ENCODE data around the gene CLCN4. TPM values are rescaled to one million over a fixed set of nuclear protein-coding genes. Genes with fewer than 3 reads are reported as not detected.

CLCN4 gene
- total RNA-seq, 1 donor from 2014 or later, result 7.4 TPM

GRCh38 chrX:10167573-10167972 lies 10.8 kb downstream of the CLCN4 start:
- no peak for DNase-seq

GRCh38 chrX:10168226-10168625 lies 11.5 kb downstream of the CLCN4 start:
- DNase-seq, result no peak

GRCh38 chrX:10169175-10169574 lies 12.4 kb downstream of the CLCN4 start:
- no peak for DNase-seq

- no peak for DNase-seq
These were observed 14.5 kb downstream of the CLCN4 start for GRCh38 chrX:10171249-10171648.

- peak; percentile 42 for DNase-seq
These were observed 16.1 kb downstream of the CLCN4 start for GRCh38 chrX:10172877-10173276.

- DNase-seq, result peak; percentile 85
These were observed 16.6 kb downstream of the CLCN4 start for GRCh38 chrX:10173331-10173900.

GRCh38 chrX:10174051-10174450 lies 17.3 kb downstream of the CLCN4 start:
- no peak for DNase-seq

- DNase-seq, result no peak
These were observed 18.0 kb downstream of the CLCN4 start for GRCh38 chrX:10174810-10175209.

GRCh38 chrX:10175319-10175871 lies 18.6 kb downstream of the CLCN4 start:
- DNase-seq, result peak; percentile 14

GRCh38 chrX:10176121-10177003 lies 19.6 kb downstream of the CLCN4 start:
- no peak for DNase-seq

GRCh38 chrX:10177004-10177396 lies 20.2 kb downstream of the CLCN4 start:
- no peak for DNase-seq

GRCh38 chrX:10177601-10178000 lies 20.8 kb downstream of the CLCN4 start:
- no peak for DNase-seq

GRCh38 chrX:10178866-10179463 lies 22.2 kb downstream of the CLCN4 start:
- DNase-seq, result no peak

- no peak for DNase-seq
These were observed 27.0 kb downstream of the CLCN4 start for GRCh38 chrX:10183760-10184159.

- no peak for DNase-seq
These were observed 27.6 kb downstream of the CLCN4 start for GRCh38 chrX:10184411-10184810.

GRCh38 chrX:10186355-10186754 lies 29.6 kb downstream of the CLCN4 start:
- DNase-seq, result no peak

GRCh38 chrX:10187421-10187820 lies 30.6 kb downstream of the CLCN4 start:
- DNase-seq, result no peak

GRCh38 chrX:10189317-10190268 lies 32.8 kb downstream of the CLCN4 start:
- DNase-seq, result peak; percentile 56

- peak; percentile 75 for DNase-seq
These were observed 33.6 kb downstream of the CLCN4 start for GRCh38 chrX:10190367-10190766.

GRCh38 chrX:10193587-10193986 lies 36.8 kb downstream of the CLCN4 start:
- DNase-seq, result no peak

GRCh38 chrX:10195425-10195824 lies 38.6 kb downstream of the CLCN4 start:
- no peak for DNase-seq

GRCh38 chrX:10195947-10196346 lies 39.2 kb downstream of the CLCN4 start:
- DNase-seq, result no peak
